ENCODE measurements around the gene ZNF436.
A peak's percentile ranks its signal among the peaks of the same experiment; 100 is the strongest.
"Not testable (repeated sequence)": the region's sequence is repeated elsewhere in the genome, so short reads cannot be mapped to it uniquely, and the experiment has no call there.

Gene ZNF436

DNA sequence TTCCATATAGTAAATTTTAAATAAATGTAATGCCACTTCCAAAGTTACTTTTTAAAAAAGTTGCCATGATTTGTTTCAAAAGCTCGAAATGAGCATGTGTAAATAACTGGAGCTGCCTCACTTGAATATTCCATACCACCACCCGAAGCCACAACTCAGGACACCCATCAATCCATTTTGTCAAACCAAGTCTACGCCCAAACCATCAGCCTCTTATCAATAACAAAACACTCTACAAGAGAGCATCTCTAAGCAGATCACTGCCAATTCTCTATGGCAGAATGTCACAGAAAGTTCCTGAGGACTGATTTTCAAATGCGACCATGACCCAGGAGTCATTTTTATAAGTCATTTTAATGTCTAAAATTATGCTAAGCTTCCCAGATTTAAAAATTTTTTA is 30.0 kb downstream of the ZNF436 start:
- Mint-ChIP-seq H3K4me3 (peak overlapping the region; percentile 84 to 94 (median 94)), H3K4me1 (peaks cover 56% of the 10 kb centered on the region), H3K36me3 (ENCODE audit: low read depth) (peaks cover 41% of the 10 kb centered on the region), H3K27me3 (ENCODE audit: low read depth) (no peaks in the 10 kb centered on the region), H3K9me3 (no peaks in the 10 kb centered on the region), H3K27ac (peak overlapping the region; percentile 10 to 21 (median 17))
- TF ChIP-seq, protein P1, sequence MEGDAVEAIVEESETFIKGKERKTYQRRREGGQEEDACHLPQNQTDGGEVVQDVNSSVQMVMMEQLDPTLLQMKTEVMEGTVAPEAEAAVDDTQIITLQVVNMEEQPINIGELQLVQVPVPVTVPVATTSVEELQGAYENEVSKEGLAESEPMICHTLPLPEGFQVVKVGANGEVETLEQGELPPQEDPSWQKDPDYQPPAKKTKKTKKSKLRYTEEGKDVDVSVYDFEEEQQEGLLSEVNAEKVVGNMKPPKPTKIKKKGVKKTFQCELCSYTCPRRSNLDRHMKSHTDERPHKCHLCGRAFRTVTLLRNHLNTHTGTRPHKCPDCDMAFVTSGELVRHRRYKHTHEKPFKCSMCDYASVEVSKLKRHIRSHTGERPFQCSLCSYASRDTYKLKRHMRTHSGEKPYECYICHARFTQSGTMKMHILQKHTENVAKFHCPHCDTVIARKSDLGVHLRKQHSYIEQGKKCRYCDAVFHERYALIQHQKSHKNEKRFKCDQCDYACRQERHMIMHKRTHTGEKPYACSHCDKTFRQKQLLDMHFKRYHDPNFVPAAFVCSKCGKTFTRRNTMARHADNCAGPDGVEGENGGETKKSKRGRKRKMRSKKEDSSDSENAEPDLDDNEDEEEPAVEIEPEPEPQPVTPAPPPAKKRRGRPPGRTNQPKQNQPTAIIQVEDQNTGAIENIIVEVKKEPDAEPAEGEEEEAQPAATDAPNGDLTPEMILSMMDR (IDR thresholded peaks at IDR 0.05; ENCODE audit: unreplicated experiment in 3 of 3) = no peak

DNA sequence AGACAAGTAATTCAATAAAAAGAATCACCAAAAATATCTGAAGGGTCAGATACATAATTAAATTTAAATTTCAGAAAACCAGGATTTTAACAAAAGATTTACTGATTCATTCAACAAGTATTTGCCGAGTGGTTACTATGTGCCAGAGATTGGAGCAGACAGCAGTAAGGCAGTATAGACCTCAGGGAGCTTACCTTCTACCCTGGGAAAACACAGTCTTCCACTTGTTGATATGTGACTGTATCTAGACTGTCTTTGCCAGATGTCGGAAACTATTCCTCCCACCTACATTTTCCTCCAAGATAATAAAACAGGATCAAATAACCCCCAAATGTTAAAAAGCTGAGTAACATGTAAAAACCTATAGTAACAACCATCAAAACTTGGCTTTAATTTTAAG is 31.8 kb downstream of the ZNF436 start:
- H3K27me3 Mint-ChIP-seq (ENCODE audit: low read depth) = no peaks in the 10 kb centered on the region
- H3K36me3 Mint-ChIP-seq (ENCODE audit: low read depth) = peaks cover 56% of the 10 kb centered on the region
- TF ChIP-seq, protein P1 (IDR thresholded peaks at IDR 0.05; ENCODE audit: unreplicated experiment in 3 of 3) = no peak
- H3K9me3 Mint-ChIP-seq = no peaks in the 10 kb centered on the region
- H3K4me3 Mint-ChIP-seq = no peak overlapping the region
- peak overlapping the region in 2 of 3 experiments; percentile 1 to 53 for H3K27ac Mint-ChIP-seq
- peaks cover 55% of the 10 kb centered on the region for H3K4me1 Mint-ChIP-seq

DNA sequence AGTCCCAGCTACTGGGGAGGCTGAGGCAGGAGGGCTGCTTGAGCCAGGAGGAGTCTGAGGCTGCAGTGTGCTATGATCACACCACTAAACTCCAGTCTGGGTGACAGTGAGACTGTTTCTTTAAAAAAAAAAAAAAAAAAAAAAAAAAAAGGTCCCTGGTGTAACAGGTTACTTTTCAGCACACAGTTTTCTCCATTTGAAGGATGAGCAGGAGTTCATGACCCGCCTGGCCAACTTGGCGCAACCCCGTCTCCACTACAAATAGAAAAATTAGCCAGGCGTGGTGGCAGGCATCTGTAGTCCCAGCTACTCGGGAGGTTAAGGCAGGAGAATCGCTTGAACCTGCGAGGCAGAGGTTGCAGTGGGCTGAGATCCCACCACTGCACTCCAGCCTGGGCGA is 37.9 kb downstream of the ZNF436 start:
- Mint-ChIP-seq H3K4me3 (no peak overlapping the region), H3K36me3 (ENCODE audit: low read depth) (peaks cover 75% of the 10 kb centered on the region), H3K27me3 (ENCODE audit: low read depth) (no peaks in the 10 kb centered on the region), H3K27ac (no peak overlapping the region), H3K4me1 (no peaks in the 10 kb centered on the region), H3K9me3 (no peaks in the 10 kb centered on the region)
- TF ChIP-seq, protein P1 (IDR thresholded peaks at IDR 0.05; ENCODE audit: unreplicated experiment in 3 of 3) = no peak

DNA sequence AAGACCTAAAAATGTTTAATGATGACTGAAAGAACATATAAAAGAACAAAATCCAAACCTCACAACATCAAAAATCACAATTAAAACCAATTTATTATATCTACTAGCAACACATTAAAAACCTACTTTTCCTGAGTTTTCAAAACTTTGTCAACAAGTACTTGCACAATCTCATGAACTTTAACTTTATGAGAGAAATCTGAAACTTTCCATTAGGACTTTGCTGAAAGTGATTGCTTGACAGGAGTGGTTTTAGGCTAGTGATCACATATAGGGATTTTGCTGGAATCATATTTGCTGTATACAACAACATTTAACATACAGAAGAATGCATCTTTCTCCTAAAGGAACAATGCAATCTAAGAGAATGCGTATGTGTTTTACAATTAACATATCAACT is 38.8 kb downstream of the ZNF436 start:
- H3K27me3 Mint-ChIP-seq (ENCODE audit: low read depth) = no peaks in the 10 kb centered on the region
- H3K4me1 Mint-ChIP-seq = no peaks in the 10 kb centered on the region
- no peaks in the 10 kb centered on the region for H3K9me3 Mint-ChIP-seq
- TF ChIP-seq, protein P1 (IDR thresholded peaks at IDR 0.05; ENCODE audit: unreplicated experiment in 3 of 3) = no peak
- no peak overlapping the region for H3K27ac Mint-ChIP-seq
- peaks cover 83% of the 10 kb centered on the region for H3K36me3 Mint-ChIP-seq (ENCODE audit: low read depth)
- no peak overlapping the region for H3K4me3 Mint-ChIP-seq

DNA sequence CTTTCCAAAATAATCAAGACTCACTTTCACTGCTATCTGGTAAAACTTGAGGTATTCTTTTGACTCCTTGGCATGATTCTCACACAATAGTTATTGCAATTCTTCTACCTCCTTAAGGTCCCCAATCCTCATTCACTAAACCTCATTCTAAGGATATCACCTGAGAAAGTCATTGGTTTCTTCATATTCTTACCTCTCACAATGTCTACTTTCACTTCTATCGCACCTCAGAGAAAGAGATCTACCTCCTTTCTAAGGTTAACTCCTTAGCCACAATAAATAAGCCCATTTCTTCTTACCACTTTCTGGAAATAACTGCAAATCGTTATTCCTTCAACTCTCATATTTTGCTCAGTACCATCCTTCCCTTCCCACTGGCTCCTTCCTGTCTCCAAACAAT is 44.2 kb downstream of the ZNF436 start:
- Mint-ChIP-seq H3K4me3 (no peak overlapping the region), H3K4me1 (peaks cover 6% of the 10 kb centered on the region), H3K27ac (peak overlapping the region in 1 of 3 experiments; percentile 0), H3K9me3 (no peaks in the 10 kb centered on the region), H3K36me3 (ENCODE audit: low read depth) (peaks cover 71% of the 10 kb centered on the region), H3K27me3 (ENCODE audit: low read depth) (no peaks in the 10 kb centered on the region)
- TF ChIP-seq, protein P1 (IDR thresholded peaks at IDR 0.05; ENCODE audit: unreplicated experiment in 3 of 3) = no peak

DNA sequence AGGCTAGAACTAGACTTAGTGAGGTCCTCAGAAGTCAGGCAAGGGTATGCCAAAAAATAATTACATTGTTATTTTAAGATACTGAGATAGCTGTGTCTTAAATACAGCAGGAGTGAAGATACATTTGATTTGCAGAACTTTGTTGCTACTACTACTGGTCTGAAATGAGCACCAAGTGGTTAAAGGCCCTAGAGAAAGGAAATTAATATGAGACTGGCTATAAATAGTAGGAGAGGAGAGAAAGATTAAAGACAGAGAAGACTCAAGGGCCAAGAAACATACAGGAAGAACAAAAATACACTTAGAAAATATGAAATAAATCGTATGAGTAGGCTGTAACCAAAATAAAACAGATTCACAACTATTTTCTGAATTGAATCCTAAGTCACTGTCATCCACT is 46.9 kb downstream of the ZNF436 start:
- no peaks in the 10 kb centered on the region for H3K9me3 Mint-ChIP-seq
- H3K27me3 Mint-ChIP-seq (ENCODE audit: low read depth) = no peaks in the 10 kb centered on the region
- H3K36me3 Mint-ChIP-seq (ENCODE audit: low read depth) = peaks cover 69% of the 10 kb centered on the region
- H3K4me3 Mint-ChIP-seq = no peak overlapping the region
- TF ChIP-seq, protein P1 (IDR thresholded peaks at IDR 0.05; ENCODE audit: unreplicated experiment in 3 of 3) = no peak
- H3K27ac Mint-ChIP-seq = no peak overlapping the region
- H3K4me1 Mint-ChIP-seq = peaks cover 6% of the 10 kb centered on the region

DNA sequence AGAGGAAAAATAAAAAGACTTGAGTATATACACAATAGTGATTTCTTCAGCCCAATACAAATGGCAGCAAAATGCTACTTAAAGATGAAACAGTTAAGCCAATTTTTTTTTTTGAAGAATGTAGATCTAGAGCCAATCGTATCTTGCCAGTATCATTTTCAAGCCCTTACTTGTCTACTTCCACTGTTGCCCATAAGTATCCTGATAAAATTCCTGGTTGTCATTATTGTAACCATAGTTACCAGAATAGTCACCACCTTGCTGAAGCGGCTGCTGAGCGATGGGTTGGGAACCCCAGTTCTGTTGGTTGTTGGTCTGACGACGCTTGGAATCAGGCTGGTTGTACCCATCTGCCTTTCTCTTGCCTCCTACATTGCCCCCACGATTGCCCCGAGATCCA is 59.4 kb downstream of the ZNF436 start:
- not testable (repeated sequence) for H3K9me3 Mint-ChIP-seq; H3K4me3 Mint-ChIP-seq; H3K4me1 Mint-ChIP-seq; H3K27ac Mint-ChIP-seq; H3K27me3 Mint-ChIP-seq (ENCODE audit: low read depth)
- peaks cover 71% of the 10 kb centered on the region for H3K36me3 Mint-ChIP-seq (ENCODE audit: low read depth)
